Chondrocyte (in vitro differentiated cells): ENCODE data around the gene PREX1. TPM values are rescaled to one million over a fixed set of nuclear protein-coding genes. Genes with fewer than 3 reads are reported as not detected.
"Not testable (repeated sequence)": the region's sequence is repeated elsewhere in the genome, so short reads cannot be mapped to it uniquely, and the experiment has no call there.

Experiments used
- DNase-seq: peaks from one replicate; pipeline ENCODE4 v3.0.0; 2021; ENCODE audit warnings: mixed read lengths, low spot score
- H3K27ac Mint-ChIP-seq: one replicate; pipeline ENCODE4 v1.8.0; 2021; ENCODE audit warnings: mild to moderate bottlenecking, moderate library complexity, mixed read lengths; ENCODE audit not compliant: unreplicated experiment
- H3K27me3 Mint-ChIP-seq: 2 replicates; pipeline ENCODE4 v1.8.0; 2021; ENCODE audit warnings: low read depth, mixed read lengths
- H3K36me3 Mint-ChIP-seq: 2 replicates; pipeline ENCODE4 v1.8.0; 2021; ENCODE audit warnings: low read depth, mixed read lengths
- H3K4me1 Mint-ChIP-seq: 2 replicates; pipeline ENCODE4 v1.8.0; 2021; ENCODE audit warnings: low read depth, mild to moderate bottlenecking, mixed read lengths
- H3K4me3 Mint-ChIP-seq: one replicate; pipeline ENCODE4 v1.8.0; 2021; ENCODE audit warnings: mild to moderate bottlenecking, moderate library complexity, mixed read lengths; ENCODE audit not compliant: unreplicated experiment
- H3K9me3 Mint-ChIP-seq: 2 replicates; pipeline ENCODE4 v1.8.0; 2021; ENCODE audit warnings: low read depth, mixed read lengths
- total RNA-seq: library from RNA; stranded (reverse); gene quantifications from 3 replicates; pipeline ENCODE4 v1.2.1, GENCODE V29; 2021
- TF ChIP-seq, protein P1 (sequence below): fragments of 200-600 bp; sonication (generic); IDR thresholded peaks from 2 replicates; pipeline ENCODE4 v1.5.0; 2021; ENCODE audit warnings: antibody characterized with exemption, mild to moderate bottlenecking, moderate library complexity

The PREX1 gene
- total RNA-seq, 1 donor from 2014 or later: 3.0 TPM

DNA sequence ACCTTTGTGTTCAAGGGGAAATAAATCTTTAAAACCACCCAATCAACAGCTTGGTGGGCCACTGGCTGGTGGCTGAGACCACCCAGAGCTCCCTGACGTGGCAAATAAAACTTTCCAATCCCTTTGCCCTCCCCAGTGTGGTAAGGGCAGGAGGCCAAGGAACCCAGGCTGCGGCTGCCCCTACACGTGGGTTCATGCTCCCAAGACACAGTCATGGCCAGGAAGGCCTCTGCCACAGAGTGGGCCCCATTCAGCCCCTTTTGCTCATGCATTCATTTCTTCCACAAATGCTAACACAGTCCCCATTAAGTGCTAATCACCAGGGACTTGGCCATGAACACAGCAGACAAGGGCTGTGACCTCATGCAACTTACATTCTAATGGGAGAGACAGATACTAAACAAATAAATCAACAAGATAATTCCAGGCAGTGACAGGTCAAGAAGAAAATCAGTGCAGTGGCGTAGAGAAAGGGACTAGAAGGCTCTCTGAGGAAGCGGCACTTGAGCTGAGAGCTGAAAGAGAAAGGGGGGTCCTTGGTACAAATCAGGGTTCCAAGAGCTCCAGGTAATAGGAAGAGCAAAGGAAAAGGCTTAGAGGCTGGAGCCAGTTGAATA is 13.8 kb downstream of the PREX1 start:
- no peak overlapping the region for H3K27ac Mint-ChIP-seq
- peaks cover 2% of the 10 kb centered on the region for H3K27me3 Mint-ChIP-seq
- H3K4me1 Mint-ChIP-seq: no peaks in the 10 kb centered on the region
- DNase-seq: no peak
- H3K4me3 Mint-ChIP-seq: no peak overlapping the region
- no peaks in the 10 kb centered on the region for H3K36me3 Mint-ChIP-seq
- TF ChIP-seq, protein P1, sequence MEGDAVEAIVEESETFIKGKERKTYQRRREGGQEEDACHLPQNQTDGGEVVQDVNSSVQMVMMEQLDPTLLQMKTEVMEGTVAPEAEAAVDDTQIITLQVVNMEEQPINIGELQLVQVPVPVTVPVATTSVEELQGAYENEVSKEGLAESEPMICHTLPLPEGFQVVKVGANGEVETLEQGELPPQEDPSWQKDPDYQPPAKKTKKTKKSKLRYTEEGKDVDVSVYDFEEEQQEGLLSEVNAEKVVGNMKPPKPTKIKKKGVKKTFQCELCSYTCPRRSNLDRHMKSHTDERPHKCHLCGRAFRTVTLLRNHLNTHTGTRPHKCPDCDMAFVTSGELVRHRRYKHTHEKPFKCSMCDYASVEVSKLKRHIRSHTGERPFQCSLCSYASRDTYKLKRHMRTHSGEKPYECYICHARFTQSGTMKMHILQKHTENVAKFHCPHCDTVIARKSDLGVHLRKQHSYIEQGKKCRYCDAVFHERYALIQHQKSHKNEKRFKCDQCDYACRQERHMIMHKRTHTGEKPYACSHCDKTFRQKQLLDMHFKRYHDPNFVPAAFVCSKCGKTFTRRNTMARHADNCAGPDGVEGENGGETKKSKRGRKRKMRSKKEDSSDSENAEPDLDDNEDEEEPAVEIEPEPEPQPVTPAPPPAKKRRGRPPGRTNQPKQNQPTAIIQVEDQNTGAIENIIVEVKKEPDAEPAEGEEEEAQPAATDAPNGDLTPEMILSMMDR: no peak
- H3K9me3 Mint-ChIP-seq: peaks cover 3% of the 10 kb centered on the region

DNA sequence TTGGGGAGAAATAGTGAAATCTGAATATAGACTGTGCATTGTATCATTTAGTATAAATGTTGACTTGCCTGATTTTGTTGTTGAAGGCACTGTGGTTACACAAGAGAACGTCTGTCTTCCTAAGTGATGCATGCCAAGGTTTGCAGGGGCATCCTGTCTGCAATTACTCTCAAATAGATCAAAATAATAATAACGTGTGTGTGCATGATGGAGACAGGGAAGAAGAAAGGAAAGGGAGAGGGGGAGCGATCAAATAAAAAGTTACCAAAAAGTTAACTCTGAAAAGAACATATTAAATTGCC is 14.4 kb downstream of the PREX1 start:
- Mint-ChIP-seq H3K9me3 (peaks cover 3% of the 10 kb centered on the region), H3K27ac (no peak overlapping the region), H3K4me1 (no peaks in the 10 kb centered on the region), H3K27me3 (peaks cover 2% of the 10 kb centered on the region), H3K36me3 (no peaks in the 10 kb centered on the region), H3K4me3 (no peak overlapping the region)
- TF ChIP-seq, protein P1: no peak
- DNase-seq: no peak

DNA sequence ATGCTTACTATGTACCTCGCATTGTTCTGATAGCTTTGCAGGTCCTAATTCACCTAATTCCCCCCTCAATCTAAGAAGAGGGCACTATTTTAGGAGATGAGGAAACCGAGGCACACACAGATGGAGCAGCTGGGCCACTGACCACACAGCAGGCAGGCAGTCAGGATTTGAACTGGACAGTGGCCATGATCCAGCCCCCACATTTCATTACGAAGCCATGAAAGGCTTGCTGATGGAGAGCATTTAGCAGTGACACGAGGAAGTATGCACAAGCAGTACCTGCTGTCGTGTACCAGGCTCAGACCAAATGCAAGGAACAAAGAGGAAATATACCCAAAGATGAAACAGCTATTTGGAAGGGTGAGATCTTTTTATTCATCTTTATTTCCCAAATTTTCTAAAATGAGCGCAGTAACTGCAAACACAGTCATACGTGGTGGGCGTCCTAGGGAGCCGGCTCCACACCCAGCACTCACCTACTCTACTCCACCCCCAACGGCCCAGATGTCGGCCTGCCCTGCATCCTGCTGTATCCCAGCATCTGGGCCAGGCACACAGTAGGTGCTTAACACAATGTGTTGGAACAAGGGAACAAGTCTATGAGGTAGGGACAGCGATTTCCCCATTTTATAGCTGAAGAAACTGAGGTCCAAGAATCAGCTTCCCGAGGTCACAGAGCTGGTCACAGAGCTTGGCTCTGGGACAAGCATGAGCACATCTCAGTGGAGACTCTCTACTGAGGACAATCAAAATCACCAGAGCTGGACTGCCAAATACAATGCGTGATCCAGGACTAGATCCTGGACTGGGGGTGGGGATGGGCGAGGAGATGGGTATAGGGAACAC is 15.0 kb downstream of the PREX1 start:
- no peak overlapping the region for H3K4me3 Mint-ChIP-seq
- TF ChIP-seq, protein P1: no peak
- H3K36me3 Mint-ChIP-seq: no peaks in the 10 kb centered on the region
- peaks cover 3% of the 10 kb centered on the region for H3K9me3 Mint-ChIP-seq
- DNase-seq: no peak
- peaks cover 2% of the 10 kb centered on the region for H3K27me3 Mint-ChIP-seq
- no peak overlapping the region for H3K27ac Mint-ChIP-seq
- H3K4me1 Mint-ChIP-seq: no peaks in the 10 kb centered on the region

DNA sequence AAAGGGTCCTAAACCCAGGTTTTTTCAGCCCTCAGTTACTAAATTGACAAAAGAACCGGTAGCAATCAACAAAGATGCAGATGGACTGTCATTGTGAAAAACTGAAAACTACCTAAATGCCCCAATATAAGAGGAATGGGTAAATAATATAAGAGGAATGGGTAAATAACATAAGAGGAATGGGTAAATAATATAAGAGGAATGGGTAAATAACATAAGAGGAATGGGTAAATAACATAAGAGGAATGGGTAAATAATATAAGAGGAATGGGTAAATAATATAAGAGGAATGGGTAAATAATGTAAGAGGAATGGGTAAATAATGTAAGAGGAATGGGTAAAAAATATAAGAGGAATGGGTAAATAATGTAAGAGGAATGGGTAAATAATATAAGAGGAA is 15.7 kb downstream of the PREX1 start:
- H3K4me1 Mint-ChIP-seq, DNase-seq, H3K9me3 Mint-ChIP-seq, H3K27me3 Mint-ChIP-seq, H3K4me3 Mint-ChIP-seq, H3K27ac Mint-ChIP-seq, H3K36me3 Mint-ChIP-seq: not testable (repeated sequence)

DNA sequence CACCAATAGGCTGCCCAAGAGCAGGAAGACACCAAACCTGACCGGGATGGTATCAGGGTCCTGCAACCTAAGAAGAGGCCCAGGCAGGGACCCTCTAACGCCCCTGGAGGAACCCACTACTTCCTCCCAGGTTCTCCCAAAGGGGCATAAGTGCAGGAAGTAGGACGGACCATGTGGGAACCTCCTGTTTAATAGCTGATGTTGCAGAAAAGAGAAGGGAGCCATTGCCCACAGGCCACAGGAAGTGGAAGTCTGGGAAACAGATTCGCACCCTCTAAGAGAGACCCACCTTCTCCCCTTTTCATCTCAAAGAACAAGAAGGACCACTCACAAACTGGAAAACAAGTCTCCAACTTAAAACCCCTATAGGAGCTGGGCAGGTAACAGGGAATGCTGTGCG is 18.1 kb downstream of the PREX1 start:
- Mint-ChIP-seq H3K9me3 (peaks cover 10% of the 10 kb centered on the region), H3K4me1 (no peaks in the 10 kb centered on the region), H3K27ac (no peak overlapping the region), H3K4me3 (no peak overlapping the region), H3K27me3 (peaks cover 2% of the 10 kb centered on the region), H3K36me3 (peaks cover 6% of the 10 kb centered on the region)
- TF ChIP-seq, protein P1: no peak
- no peak for DNase-seq
